CD4-positive, alpha-beta T cell treated with Interferon gamma for 1 hour (primary cell): Measurements from ENCODE around the gene UQCC5.

Source experiments
- DNase-seq: peaks from one replicate; pipeline ENCODE4 v3.0.0-alpha.2; 2020

UQCC5 gene

GRCh38 chr3:52504977-52505376 is 31.4 kb upstream of the UQCC5 start:
- DNase-seq = no peak

DNA sequence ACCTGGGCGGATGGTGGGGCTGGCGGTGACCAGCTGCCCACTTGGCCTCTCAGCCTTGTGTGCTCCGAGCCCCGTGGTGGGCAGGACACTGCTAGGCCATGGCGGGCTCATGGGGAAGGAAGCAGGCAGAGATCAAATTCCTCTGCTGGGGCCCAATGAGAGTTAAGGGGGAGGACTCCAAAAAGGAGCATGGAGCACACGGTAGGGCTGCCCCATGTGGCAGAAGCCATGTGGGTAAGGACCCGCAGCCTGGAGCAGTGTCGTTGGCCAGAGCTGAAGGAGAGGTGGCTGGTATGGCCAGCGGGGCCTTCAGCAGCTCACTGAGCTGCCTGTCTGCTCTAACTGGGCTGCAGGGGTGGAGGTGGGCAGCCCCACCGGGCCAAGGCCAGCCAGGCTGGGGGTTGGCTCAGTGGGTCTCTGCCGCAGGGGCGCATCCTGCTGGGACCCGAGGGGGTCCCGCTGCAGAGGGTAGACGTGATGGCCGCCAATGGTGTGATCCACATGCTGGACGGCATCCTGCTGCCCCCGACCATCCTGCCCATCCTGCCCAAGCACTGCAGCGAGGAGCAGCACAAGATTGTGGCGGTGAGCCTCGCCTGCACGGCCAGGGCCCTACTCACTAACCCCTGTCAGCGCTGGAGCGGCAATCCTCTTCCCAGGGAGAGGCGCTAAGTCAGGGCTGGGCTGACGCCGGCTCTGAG is 30.0 kb upstream of the UQCC5 start:
- DNase-seq = no peak

DNA sequence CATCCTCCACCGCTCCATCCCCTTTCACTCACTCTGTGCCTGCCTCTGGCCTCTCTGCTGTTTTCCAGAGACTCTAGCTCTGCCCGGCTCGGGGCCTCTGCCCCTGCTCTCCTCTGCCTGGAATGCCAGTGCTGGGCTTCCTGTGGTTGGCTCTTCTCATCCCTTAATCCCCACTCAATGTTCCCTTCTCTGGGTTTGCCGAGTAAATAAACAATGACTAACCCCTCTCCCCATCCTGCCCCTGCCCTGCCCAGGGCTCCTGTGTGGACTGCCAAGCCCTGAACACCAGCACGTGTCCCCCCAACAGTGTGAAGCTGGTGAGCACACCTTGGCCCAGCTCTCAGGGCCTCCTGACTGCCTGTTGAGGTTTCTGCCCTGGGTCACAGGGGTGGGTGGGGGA is 29.0 kb upstream of the UQCC5 start:
- no peak for DNase-seq

GRCh38 chr3:52509753-52510328 is 26.6 kb upstream of the UQCC5 start:
- no peak for DNase-seq

- DNase-seq = no peak
These were observed 24.9 kb upstream of the UQCC5 start for GRCh38 chr3:52511509-52511908.

DNA sequence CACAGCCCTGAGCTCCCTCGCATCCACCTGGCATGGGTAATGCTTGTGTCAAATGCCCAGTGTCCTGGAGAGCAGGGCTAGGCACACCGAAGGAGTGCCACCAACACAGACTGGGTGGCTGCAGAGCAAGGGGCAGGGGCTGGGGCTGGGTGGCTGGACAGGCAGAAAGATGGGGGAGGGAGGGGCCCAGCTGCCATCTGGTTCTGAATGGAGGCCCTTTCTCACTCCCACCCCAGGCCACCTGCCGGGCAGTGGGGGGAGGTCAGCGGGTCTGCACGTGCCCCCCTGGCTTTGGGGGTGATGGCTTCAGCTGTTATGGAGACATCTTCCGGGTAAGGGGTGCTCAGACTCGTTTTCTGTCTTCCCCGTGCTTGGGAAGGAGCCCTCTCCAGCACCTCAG is 24.3 kb upstream of the UQCC5 start:
- DNase-seq = no peak

GRCh38 chr3:52512727-52513126 is 23.7 kb upstream of the UQCC5 start:
- no peak for DNase-seq

GRCh38 chr3:52513281-52513680 is 23.1 kb upstream of the UQCC5 start:
- DNase-seq = no peak

DNA sequence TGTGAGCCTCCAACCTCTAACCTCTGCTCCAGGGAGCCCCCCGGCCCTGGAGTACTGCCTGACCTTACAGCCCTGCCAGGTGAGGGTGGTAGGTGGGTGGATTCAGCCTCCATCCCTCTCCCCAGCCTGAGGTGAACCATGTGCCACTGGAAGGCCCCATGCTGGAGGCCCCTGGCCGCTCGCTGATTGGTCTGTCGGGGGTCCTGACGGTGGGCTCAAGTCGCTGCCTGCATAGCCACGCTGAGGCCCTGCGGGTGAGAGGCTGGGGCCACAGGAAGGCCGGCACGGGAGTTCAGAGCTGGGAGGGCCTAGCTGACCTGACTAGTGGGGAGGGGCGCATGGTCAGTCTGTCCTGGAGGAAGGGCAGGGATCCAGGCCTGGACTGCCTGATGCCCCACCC is 21.8 kb upstream of the UQCC5 start:
- DNase-seq = no peak

DNA sequence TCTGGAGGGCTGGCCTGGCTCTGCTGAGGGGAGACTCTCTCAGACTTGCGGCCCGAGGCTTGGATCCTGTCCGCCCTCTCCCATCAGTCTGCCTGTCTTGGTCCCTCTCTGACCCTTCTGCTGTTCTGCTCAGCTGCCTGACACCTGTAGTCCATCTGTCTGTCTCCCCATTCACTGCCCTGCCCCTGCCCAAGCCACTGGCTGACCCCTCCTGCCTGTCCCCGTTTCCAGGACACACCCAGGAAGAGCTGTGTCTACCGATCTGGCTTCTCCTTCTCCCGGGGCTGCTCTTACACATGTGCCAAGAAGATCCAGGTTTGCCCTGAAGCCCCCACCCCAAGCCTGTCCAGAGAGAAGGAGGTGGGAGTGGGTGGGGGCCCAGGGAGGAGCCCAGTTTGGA is 21.2 kb upstream of the UQCC5 start:
- no peak for DNase-seq

DNA sequence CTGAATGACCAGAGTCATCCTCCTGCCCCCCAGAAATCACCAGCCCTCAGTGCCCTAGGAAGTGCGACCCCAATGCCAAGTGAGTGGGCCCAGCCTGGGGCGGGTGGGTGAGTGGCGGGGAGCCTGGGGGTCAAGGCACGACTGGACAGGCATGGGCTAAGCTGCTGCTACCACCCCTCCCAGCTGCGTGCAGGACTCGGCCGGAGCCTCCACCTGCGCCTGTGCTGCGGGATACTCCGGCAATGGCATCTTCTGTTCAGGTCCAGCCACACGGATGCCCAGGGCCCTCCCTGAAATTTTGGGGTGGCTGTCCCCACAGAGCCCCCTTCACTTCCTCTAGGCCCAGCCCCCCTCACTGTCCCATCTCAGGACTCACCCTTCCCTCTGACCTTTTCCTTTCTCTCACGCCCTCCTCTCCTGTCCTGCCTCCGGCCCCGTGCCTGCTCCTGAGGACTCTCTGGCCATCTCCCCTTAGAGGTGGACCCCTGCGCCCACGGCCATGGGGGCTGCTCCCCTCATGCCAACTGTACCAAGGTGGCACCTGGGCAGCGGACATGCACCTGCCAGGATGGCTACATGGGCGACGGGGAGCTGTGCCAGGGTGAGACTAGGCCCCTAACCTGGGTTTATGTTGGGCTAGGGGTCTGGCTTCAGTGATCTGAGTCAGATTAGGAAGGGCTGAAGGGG is 19.8 kb upstream of the UQCC5 start:
- no peak for DNase-seq

DNA sequence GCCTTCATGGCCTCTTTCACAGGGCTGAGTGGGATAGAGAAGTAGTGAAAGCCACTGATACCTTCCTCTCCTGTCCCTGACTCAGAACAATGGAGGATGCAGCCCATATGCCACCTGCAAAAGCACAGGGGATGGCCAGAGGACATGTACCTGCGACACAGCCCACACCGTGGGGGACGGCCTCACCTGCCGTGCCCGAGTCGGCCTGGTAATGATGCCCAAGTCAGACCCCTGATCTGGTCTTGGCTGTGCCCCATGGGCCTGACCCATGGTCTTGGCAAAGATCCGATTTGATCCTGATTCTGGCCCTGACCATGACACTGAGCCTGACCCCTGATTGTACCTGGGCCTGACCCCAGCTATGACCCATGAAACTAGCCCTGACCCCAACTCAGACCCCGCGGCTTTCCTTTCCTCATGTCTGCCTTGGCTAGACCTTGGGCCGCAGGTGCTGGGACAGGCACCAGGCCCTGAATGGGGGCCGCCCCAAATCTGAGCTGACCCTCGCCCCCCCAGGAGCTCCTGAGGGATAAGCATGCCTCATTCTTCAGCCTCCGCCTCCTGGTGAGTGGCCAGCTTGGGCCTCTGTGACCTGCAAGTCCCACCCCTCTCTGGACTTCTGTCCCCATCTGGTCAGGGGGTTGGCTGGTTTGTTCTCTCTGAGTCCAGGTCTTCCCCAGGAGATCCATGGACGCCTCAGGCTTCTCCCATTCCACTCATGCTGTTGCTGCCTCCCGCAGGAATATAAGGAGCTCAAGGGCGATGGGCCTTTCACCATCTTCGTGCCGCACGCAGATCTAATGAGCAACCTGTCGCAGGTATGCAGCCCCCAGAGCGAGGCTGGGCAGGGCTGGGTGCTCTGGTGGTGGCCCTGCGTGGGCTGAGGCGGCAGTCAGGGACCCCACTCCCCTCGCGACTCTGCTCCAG is 18.3 kb upstream of the UQCC5 start:
- DNase-seq = no peak

DNA sequence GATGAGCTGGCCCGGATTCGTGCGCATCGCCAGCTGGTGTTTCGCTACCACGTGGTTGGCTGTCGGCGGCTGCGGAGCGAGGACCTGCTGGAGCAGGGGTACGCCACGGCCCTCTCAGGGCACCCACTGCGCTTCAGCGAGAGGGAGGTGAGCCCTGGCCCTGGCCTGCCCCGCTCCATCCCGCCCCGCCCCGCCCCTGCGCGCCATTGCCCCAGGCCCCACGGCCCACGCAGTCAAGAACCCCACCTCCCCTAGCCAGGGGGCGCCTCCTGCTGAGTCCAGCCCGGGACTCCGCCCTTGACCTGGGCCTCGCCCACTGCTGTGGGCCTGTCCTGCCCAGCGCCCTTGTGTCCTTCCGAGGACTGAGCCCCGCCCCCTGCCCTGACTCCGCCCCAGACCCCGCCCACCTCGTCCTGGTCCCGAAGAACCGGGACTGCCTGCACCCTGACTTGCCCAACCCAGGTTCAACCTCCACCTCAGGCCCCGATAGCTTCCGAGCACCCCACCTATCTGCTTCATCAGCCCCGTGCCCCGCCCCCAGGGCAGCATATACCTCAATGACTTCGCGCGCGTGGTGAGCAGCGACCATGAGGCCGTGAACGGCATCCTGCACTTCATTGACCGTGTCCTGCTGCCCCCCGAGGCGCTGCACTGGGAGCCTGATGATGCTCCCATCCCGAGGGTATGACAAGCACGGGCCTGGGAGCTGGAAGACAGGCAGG is 17.5 kb upstream of the UQCC5 start:
- no peak for DNase-seq

DNA sequence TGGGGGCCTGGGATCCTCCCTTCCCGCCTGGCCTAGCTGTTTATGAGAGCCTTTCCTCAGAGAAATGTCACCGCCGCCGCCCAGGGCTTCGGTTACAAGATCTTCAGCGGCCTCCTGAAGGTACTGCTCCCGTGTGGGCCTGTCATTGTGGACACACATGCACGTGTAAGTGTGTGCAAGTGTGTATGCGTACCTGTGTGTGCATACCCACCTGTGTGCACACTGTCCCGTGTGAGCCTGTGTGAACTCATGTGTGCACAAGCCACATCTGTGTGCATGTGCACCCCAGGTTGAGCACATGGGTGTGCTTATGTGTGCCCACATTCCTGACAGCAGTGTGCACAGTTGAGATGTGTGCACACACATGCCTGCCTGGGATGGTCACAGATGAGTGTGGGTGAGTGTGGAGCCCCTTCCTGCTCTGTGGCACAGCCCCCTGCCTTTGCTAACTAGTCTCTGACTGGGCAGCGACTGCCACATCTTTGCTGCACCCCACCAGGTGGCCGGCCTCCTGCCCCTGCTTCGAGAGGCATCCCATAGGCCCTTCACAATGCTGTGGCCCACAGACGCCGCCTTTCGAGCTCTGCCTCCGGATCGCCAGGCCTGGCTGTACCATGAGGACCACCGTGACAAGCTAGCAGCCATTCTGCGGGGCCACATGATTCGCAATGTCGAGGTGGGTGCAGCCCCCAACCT is 16.8 kb upstream of the UQCC5 start:
- DNase-seq = no peak

GRCh38 chr3:52520141-52520667 is 16.2 kb upstream of the UQCC5 start:
- no peak for DNase-seq

DNA sequence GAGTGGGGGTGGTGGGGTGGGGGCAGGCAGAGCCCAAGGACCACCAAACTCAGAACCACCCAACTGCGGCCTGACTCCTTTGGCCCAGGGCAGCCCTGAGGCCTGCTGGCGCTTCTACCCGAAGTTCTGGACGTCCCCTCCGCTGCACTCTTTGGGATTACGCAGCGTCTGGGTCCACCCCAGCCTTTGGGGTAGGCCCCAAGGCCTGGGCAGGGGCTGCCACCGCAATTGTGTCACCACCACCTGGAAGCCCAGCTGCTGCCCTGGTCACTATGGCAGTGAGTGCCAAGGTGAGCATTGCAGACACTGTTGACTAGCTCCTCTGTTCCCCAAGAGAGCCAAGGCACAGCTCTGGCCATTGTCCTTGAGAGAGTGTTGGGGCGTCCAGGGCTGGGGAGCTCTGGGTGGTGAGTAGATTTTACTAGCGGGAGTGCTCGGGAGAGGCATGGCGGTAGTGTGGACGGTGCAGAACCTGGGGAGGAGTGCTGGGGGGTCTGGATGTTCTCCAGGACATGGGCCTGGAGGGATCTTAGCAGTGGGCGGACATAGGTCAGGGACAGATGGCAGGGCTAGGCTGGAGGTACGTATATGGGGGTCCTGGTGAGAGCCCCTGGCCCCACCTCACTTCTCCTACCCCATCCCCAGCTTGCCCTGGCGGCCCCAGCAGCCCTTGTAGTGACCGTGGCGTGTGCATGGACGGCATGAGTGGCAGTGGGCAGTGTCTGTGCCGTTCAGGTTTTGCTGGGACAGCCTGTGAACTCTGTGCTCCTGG is 15.5 kb upstream of the UQCC5 start:
- no peak for DNase-seq

GRCh38 chr3:52521488-52521824 is 14.9 kb upstream of the UQCC5 start:
- DNase-seq = no peak

DNA sequence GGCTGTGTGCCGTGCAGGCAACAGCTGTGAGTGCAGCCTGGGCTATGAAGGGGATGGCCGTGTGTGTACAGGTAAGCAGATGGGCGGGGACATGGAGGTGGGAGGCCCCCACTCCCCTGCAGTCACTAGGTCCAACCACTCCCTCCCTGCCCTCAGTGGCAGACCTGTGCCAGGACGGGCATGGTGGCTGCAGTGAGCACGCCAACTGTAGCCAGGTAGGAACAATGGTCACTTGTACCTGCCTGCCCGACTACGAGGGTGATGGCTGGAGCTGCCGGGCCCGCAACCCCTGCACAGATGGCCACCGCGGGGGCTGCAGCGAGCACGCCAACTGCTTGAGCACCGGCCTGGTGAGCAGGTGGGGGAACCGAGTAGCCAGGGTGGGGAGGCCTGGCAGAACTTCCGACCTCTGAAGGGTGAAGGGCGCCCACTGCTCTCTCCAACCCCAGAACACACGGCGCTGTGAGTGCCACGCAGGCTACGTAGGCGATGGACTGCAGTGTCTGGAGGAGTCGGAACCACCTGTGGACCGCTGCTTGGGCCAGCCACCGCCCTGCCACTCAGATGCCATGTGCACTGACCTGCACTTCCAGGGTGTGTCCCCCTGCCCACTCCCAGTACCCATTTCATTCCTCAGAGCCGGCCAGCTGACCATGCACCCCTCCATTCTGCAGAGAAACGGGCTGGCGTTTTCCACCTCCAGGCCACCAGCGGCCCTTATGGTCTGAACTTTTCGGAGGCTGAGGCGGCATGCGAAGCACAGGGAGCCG is 14.3 kb upstream of the UQCC5 start:
- no peak for DNase-seq

DNA sequence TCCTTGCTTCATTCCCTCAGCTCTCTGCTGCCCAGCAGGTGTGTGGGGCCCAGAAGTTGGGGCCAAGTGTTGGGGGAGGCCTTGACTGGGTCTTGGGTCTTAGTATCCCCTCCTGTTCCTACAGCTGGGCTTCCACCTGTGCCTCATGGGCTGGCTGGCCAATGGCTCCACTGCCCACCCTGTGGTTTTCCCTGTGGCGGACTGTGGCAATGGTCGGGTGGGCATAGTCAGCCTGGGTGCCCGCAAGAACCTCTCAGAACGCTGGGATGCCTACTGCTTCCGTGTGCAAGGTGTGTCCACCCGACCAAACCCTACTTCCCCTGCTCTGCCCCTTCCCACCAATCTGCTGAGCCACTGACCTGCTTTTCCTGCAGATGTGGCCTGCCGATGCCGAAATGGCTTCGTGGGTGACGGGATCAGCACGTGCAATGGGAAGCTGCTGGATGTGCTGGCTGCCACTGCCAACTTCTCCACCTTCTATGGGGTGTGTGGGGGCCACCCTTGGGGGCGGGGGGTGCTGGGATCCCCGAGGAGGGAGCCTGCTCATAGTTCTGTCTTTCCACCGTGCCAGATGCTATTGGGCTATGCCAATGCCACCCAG is 13.7 kb upstream of the UQCC5 start:
- no peak for DNase-seq
